ENCODE data around the gene DDX20. TPM values are rescaled to one million over a fixed set of nuclear protein-coding genes. Genes with fewer than 3 reads are reported as not detected.

DDX20 gene
- total RNA-seq, 2 experiments from 2014 or later = 15.3 to 15.9 TPM

DNA sequence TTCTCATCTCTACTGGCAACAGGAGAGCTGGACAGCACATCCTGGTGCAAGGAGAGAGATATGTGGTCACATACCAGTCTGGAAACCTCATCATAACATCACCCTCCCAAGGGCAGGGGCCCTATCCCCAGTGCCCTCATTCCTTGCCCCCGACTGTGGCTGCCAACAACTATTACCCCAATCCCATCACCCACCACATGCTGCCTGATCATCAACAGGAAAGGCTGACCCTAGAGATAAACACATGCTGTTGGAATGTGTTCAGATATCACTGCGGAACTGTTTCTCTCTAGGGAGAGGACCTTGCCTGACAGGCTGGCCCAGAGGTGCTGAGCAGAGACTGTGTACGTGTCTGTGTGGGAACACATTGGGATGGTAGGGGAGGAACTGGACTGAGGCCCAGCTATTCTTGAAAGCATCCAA is 12.0 kb upstream of the DDX20 start:
- Mint-ChIP-seq H3K4me3 (no peak overlapping the region), H3K9me3 (no peaks in the 10 kb centered on the region), H3K36me3 (ENCODE audit: low read depth) (no peaks in the 10 kb centered on the region), H3K4me1 (ENCODE audit: low read depth) (peaks cover 4% of the 10 kb centered on the region), H3K27ac (no peak overlapping the region), H3K27me3 (peaks cover 22% of the 10 kb centered on the region)
- no peak for DNase-seq
- no peak for ATAC-seq
- TF ChIP-seq, protein P1, sequence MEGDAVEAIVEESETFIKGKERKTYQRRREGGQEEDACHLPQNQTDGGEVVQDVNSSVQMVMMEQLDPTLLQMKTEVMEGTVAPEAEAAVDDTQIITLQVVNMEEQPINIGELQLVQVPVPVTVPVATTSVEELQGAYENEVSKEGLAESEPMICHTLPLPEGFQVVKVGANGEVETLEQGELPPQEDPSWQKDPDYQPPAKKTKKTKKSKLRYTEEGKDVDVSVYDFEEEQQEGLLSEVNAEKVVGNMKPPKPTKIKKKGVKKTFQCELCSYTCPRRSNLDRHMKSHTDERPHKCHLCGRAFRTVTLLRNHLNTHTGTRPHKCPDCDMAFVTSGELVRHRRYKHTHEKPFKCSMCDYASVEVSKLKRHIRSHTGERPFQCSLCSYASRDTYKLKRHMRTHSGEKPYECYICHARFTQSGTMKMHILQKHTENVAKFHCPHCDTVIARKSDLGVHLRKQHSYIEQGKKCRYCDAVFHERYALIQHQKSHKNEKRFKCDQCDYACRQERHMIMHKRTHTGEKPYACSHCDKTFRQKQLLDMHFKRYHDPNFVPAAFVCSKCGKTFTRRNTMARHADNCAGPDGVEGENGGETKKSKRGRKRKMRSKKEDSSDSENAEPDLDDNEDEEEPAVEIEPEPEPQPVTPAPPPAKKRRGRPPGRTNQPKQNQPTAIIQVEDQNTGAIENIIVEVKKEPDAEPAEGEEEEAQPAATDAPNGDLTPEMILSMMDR (IDR thresholded peaks at IDR 0.05) = no peak
- ChIA-PET POLR2A (interaction anchor here (0.8 kb wide), 1 partner anchor 17 kb away, joined by 3 read pairs; no protein-coding TSS in a partner anchor), CTCF (interaction anchor here (1.2 to 2.4 kb wide), 7 partner anchors 8 to 262 kb away, joined by 3 to 14 read pairs (median 5); no protein-coding TSS in a partner anchor)
- intact Hi-C loops (cut with micrococcal nuclease) = loop anchor here (10.0 kb wide), 1 partner anchor 529 kb away; no protein-coding TSS in a partner anchor

DNA sequence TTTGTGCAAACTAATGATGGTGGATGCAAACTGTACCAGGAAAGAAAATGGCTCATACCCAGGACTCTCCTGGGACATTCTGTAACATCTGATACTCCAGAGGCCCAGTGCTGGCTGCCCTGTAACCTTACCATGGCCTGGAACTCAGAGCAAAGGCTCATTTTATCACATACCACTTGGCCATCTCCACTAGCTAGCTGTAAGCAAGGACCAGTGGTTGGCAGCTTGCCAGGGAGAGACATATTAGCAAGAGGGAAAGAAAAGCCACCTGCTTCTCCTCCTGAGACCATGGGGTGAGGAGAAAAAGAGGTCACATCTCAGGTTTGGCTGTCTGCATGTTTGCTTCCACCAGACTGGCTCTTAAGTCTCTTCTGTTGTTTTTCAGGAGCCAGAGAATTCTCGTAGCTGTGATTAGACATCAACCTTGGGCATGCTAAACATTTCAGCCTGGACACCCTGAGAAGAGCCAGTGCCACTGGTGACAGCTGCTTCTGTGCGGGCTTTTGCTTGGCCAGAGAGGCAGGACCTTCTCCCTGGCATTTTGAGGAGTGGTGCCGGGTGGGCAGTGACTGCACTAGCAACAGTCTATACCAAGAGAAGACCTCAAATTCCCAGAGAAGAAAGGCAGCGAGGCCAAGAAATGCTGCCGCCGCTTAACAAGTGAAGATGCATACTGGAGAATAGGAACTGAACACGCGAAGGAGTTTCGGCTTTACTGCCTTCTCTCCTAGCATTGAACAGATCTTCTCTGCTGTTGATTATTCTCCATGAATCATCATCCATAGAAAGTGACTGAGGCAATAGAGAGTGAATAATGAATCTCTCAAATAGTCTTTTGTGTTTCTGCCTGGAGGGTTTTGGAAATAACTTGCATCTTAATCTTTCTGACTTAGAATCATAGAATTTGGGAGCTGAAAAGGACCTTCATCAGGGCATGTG is 9.8 kb upstream of the DDX20 start:
- ATAC-seq = no peak
- H3K27ac Mint-ChIP-seq = no peak overlapping the region
- intact Hi-C loops (cut with micrococcal nuclease) = loop anchor here (10.0 kb wide), 1 partner anchor 531 kb away; no protein-coding TSS in a partner anchor
- TF ChIP-seq, protein P1 (IDR thresholded peaks at IDR 0.05) = no peak
- peaks cover 16% of the 10 kb centered on the region for H3K27me3 Mint-ChIP-seq
- no peaks in the 10 kb centered on the region for H3K36me3 Mint-ChIP-seq (ENCODE audit: low read depth)
- ChIA-PET POLR2A (interaction anchor here (1.6 kb wide), 1 partner anchor 9 kb away, joined by 6 read pairs; no protein-coding TSS in a partner anchor), CTCF (interaction anchor here (0.9 to 3.3 kb wide), 11 partner anchors 8 to 264 kb away, joined by 3 to 26 read pairs (median 7); partner anchors contain the start of gene INKA2)
- H3K9me3 Mint-ChIP-seq = no peaks in the 10 kb centered on the region
- no peaks in the 10 kb centered on the region for H3K4me1 Mint-ChIP-seq (ENCODE audit: low read depth)
- H3K4me3 Mint-ChIP-seq = no peak overlapping the region
- DNase-seq = no peak

DNA sequence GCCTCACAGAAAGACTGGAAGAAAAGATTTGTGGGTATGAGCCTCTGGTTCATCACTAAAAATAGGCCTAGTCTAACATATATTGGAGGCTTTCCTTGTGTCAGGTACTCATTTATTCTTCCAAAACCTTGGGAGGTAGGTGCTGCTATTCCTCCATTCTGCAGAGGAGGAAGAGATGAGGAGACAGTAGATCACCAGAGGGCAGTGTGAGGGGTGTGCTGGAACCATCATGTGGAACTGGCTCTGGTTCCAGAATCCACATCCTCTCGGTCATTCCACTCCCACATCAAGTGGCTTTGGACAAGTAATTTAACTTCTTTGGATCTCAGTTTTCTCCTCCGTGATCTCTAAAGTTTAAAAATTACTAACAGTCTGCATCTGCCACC is 9.1 kb upstream of the DDX20 start:
- ChIA-PET POLR2A (interaction anchor here (1.4 kb wide), 1 partner anchor 14 kb away, joined by 4 read pairs; no protein-coding TSS in a partner anchor), CTCF (interaction anchor here (0.7 to 6.9 kb wide), 36 partner anchors 8 to 346 kb away, joined by 3 to 76 read pairs (median 5); partner anchors contain the start of gene INKA2)
- no peak overlapping the region for H3K27ac Mint-ChIP-seq
- H3K9me3 Mint-ChIP-seq = no peaks in the 10 kb centered on the region
- no peak for ATAC-seq
- H3K4me1 Mint-ChIP-seq (ENCODE audit: low read depth) = no peaks in the 10 kb centered on the region
- no peaks in the 10 kb centered on the region for H3K36me3 Mint-ChIP-seq (ENCODE audit: low read depth)
- TF ChIP-seq, protein P1 (IDR thresholded peaks at IDR 0.05) = no peak
- no peak overlapping the region for H3K4me3 Mint-ChIP-seq
- no peak for DNase-seq
- intact Hi-C loops (cut with micrococcal nuclease) = loop anchor here (10.0 kb wide), 1 partner anchor 532 kb away; no protein-coding TSS in a partner anchor
- peaks cover 9% of the 10 kb centered on the region for H3K27me3 Mint-ChIP-seq

DNA sequence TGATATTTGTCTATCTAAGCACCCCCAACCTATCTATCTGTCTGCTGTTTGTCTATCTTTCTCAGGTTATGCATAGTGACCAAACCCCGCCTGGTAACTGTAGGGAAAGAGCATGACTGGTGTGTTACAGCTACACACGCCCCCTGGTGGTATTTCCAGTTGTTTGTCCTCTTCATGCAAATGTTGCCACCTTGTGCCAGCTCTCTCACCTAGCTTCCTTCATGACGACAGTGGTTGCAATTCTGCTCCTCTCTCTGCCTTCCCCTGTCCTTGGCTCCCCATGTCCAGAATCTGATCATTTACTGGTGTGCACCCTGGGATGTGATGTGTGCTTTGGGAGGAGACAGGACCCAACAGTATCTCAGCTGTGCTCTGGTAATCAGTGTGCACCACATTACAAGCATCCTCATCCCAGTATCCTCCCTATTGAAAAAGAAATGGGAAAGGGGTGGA is 8.4 kb upstream of the DDX20 start:
- Mint-ChIP-seq H3K36me3 (ENCODE audit: low read depth) (no peaks in the 10 kb centered on the region), H3K4me1 (ENCODE audit: low read depth) (no peaks in the 10 kb centered on the region), H3K27me3 (peaks cover 6% of the 10 kb centered on the region), H3K4me3 (no peak overlapping the region), H3K27ac (no peak overlapping the region), H3K9me3 (no peaks in the 10 kb centered on the region)
- intact Hi-C loops (cut with micrococcal nuclease) = loop anchor here (10.0 kb wide), 1 partner anchor 533 kb away; no protein-coding TSS in a partner anchor
- DNase-seq (peak; percentile 89), ATAC-seq (peak; percentile 92)
- TF ChIP-seq, protein P1 (IDR thresholded peaks at IDR 0.05) = peak; percentile 80
- ChIA-PET CTCF (interaction anchor here (0.7 to 6.9 kb wide), 40 partner anchors 8 to 549 kb away, joined by 3 to 76 read pairs (median 4); partner anchors contain the start of genes DDX20 and INKA2), POLR2A (interaction anchor here (0.9 to 1.4 kb wide), 3 partner anchors 13 to 45 kb away, joined by 3 to 4 read pairs (median 3); no protein-coding TSS in a partner anchor)
